CD4-positive, alpha-beta T cell (primary cell): Measurements from ENCODE around the gene GYS1. TPM values are rescaled to one million over a fixed set of nuclear protein-coding genes. Genes with fewer than 3 reads are reported as not detected.

ENCODE experiments used
- ATAC-seq: fragments of 200-7000 bp; cut with Tn5 transposase; one replicate; pipeline ENCODE4 v1.10.0; 2022; ENCODE audit warnings: mild to moderate bottlenecking; ENCODE audit not compliant: poor library complexity
- CTCF ChIA-PET: fragments of 350-600 bp; sonication (Branson Sonifier 250); formaldehyde crosslinking; loops from one replicate; lab custom pipeline; 2021; ENCODE audit warnings: antibody characterized with exemption, inconsistent platforms; lab: Charles Lee
- POLR2A ChIA-PET: fragments of 350-600 bp; sonication (Branson Sonifier 250); formaldehyde crosslinking; loops from one replicate; lab custom pipeline; 2021; ENCODE audit warnings: antibody characterized with exemption, inconsistent platforms; lab: Charles Lee
- DNase-seq, 14 experiments: peaks; one replicate each; pipeline ENCODE4 v3.0.0-alpha.2; 2013 to 2020; ENCODE audit warnings: mixed read lengths in 2 of 14
- H3K27ac ChIP-seq, 2 donors: one replicate each; pipeline versions ENCODE4 v1.5.1 to v1.7.0; 2013; ENCODE audit warnings: low read length in 2 of 2, low read depth in 1 of 2, mild to moderate bottlenecking in 1 of 2
- H3K27me3 ChIP-seq, 2 experiments: 1 replicate in 1 of 2; 2 replicates in 1 of 2; pipeline versions ENCODE4 v1.6.1 to v1.7.0; 2013; ENCODE audit warnings: low read length in 2 of 2, control low read depth in 1 of 2, mild to moderate bottlenecking in 1 of 2, moderate library complexity in 1 of 2; ENCODE audit not compliant: insufficient read depth in 2 of 2, control insufficient read depth in 1 of 2
- H3K36me3 ChIP-seq: one replicate; pipeline ENCODE4 v1.6.1; 2013; ENCODE audit warnings: low read length, control low read depth; ENCODE audit not compliant: insufficient read depth
- H3K4me1 ChIP-seq: one replicate; pipeline ENCODE4 v1.6.1; 2013; ENCODE audit warnings: low read length, control low read depth; ENCODE audit not compliant: insufficient read depth
- H3K4me3 ChIP-seq: one replicate; pipeline ENCODE4 v1.5.1; 2013; ENCODE audit warnings: mild to moderate bottlenecking, low read length, moderate library complexity
- H3K9me3 ChIP-seq, 2 experiments: 1 replicate in 1 of 2; 2 replicates in 1 of 2; pipeline versions ENCODE4 v1.6.1 to v1.7.0; 2013; ENCODE audit warnings: low read length in 2 of 2, mild to moderate bottlenecking in 2 of 2, control low read depth in 1 of 2, moderate library complexity in 1 of 2; ENCODE audit not compliant: control insufficient read depth in 1 of 2, insufficient read depth in 1 of 2
- H3K27ac Mint-ChIP-seq: one replicate; pipeline ENCODE4 v1.8.0; 2020; ENCODE audit warnings: mixed read lengths
- H3K27me3 Mint-ChIP-seq: one replicate; pipeline ENCODE4 v1.8.0; 2021; ENCODE audit warnings: mixed read lengths
- H3K36me3 Mint-ChIP-seq: one replicate; pipeline ENCODE4 v1.8.0; 2021; ENCODE audit warnings: low read depth, mixed read lengths
- H3K4me1 Mint-ChIP-seq: one replicate; pipeline ENCODE4 v1.8.0; 2021; ENCODE audit warnings: low read depth, mixed read lengths
- H3K4me3 Mint-ChIP-seq: one replicate; pipeline ENCODE4 v1.8.0; 2020; ENCODE audit warnings: mild to moderate bottlenecking, mixed read lengths
- H3K9me3 Mint-ChIP-seq: one replicate; pipeline ENCODE4 v1.8.0; 2020; ENCODE audit warnings: mixed read lengths
- CTCF ChIP-seq: fragments of 200-600 bp; IDR thresholded peaks from one replicate; pipeline ENCODE4 v1.8.0; 2022; ENCODE audit warnings: antibody characterized with exemption, mild to moderate bottlenecking
- intact Hi-C, 2 experiments: fragments of 100-400 bp; cut with DNase I in 1 of 2; cut with micrococcal nuclease in 1 of 2; formaldehyde crosslinking; loops; one replicate each; pipeline versions ENCODE4 v1.15.1 to v1.9.0; 2023 to 2025; cut with DNase I, micrococcal nuclease
- total RNA-seq, 174 experiments: library from RNA in 2 of 174; stranded (reverse) in 2 of 174; gene quantifications; one replicate each; pipeline ENCODE4 v1.2.3 and lab custom pipeline; 2021 to 2026

The GYS1 gene
- total RNA-seq, 2 experiments from 2014 or later = 13.2 to 14.1 TPM

GRCh38 chr19:49014870-49015255 is 21.8 kb upstream of the GYS1 start:
- intact Hi-C loops = loop anchor here in 1 of 2 experiments (5.0 kb wide), 1 partner anchor 42 kb away; the partner anchor contains the start of gene CGB7
- H3K9me3 ChIP-seq = no peaks in the 10 kb centered on the region
- CTCF ChIA-PET = no interaction called here

DNA sequence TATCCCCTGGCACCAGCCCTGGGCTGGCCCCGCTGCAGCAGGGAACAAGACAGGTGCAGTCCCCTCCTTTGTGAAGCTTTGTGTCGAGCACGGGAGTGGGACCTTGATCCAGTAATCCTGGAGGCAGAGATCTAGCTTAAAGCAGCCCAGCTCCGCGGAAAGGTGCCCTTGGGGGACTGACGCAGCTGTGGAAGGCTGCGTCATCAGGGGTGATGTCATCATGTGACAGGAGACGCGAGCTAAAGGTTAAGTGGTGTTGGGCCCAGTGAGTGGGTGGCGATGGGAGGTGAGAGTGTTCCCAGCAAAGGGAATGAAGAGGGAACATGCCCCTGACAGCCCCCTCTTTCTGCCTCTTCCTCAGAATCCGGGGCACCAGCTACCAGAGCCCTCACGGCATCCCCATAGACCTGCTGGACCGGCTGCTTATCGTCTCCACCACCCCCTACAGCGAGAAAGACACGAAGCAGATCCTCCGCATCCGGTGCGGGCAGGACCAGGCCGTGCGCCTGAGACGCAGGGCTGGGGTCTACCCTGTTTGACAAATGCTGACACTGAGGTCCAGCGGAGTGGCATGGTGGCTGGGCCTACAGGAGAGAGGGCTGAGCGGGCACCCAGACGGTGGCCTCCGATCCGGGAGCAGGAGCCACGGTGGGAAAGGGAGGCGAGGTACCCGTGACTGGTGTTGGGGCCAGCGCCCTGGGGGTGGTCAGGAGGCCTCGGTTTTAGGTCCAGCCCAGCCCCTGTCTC is 21.2 kb upstream of the GYS1 start:
- H3K4me3 Mint-ChIP-seq = no peak overlapping the region

More at GRCh38 chr19:49014870-49015255, 21.8 kb upstream of the GYS1 start:
- H3K36me3 Mint-ChIP-seq = peaks cover 30% of the 10 kb centered on the region
- no peak overlapping the region for H3K27ac Mint-ChIP-seq
- peaks cover 16% of the 10 kb centered on the region for H3K36me3 ChIP-seq
- H3K9me3 Mint-ChIP-seq = no peaks in the 10 kb centered on the region
- peaks cover 27% of the 10 kb centered on the region for H3K4me1 ChIP-seq
- peaks cover 5% of the 10 kb centered on the region for H3K27me3 Mint-ChIP-seq
- H3K27me3 ChIP-seq = peaks cover 0 to 3% of the 10 kb centered on the region in 2 experiments
- H3K27ac ChIP-seq = no peak overlapping the region
- POLR2A ChIA-PET = no interaction called here
- H3K4me3 ChIP-seq = no peak overlapping the region
- no peak overlapping the region for H3K4me3 Mint-ChIP-seq
- no peak for ATAC-seq
- peaks cover 11% of the 10 kb centered on the region for H3K4me1 Mint-ChIP-seq
- DNase-seq = no peak
- no peak for TF ChIP-seq CTCF

DNA sequence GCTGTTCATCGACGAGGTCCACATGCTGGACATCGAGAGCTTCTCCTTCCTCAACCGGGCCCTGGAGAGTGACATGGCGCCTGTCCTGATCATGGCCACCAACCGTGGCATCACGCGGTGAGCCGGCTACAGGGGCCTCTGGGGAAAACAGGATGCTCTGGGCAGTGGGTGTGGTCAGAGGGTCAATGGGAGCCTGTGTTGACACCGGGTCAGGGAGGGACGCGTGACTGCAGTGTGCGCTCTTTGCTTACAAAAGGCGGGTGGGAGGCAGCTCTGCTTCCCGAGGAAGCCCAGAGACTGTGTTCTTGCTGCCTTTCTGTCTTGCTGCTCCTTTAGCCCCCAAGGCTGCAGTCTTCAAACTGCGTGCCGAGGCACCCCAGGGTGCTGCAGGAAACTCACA is 18.1 kb upstream of the GYS1 start:
- H3K27ac Mint-ChIP-seq = no peak overlapping the region
- peaks cover 34% of the 10 kb centered on the region for H3K36me3 ChIP-seq
- POLR2A ChIA-PET = no interaction called here
- H3K27ac ChIP-seq = no peak overlapping the region
- TF ChIP-seq CTCF = no peak
- no peaks in the 10 kb centered on the region for H3K9me3 ChIP-seq
- ATAC-seq = no peak
- CTCF ChIA-PET = interaction anchor here (1.1 kb wide), 1 partner anchor 11 kb away, joined by 3 read pairs; no protein-coding TSS in a partner anchor
- H3K4me1 Mint-ChIP-seq = no peaks in the 10 kb centered on the region
- no peak overlapping the region for H3K4me3 Mint-ChIP-seq
- H3K27me3 ChIP-seq = no peaks in the 10 kb centered on the region
- H3K4me1 ChIP-seq = no peaks in the 10 kb centered on the region
- H3K4me3 ChIP-seq = no peak overlapping the region
- H3K36me3 Mint-ChIP-seq = peaks cover 46% of the 10 kb centered on the region
- no peak for DNase-seq
- H3K9me3 Mint-ChIP-seq = no peaks in the 10 kb centered on the region
- H3K27me3 Mint-ChIP-seq = no peaks in the 10 kb centered on the region
- intact Hi-C loops = no loop called here

More for the DNA sequence above, 21.2 kb upstream of the GYS1 start:
- ChIA-PET POLR2A (no interaction called here), CTCF (interaction anchor here (0.6 kb wide), 1 partner anchor 145 kb away, joined by 3 read pairs; no protein-coding TSS in a partner anchor)
- no peak overlapping the region for H3K27ac ChIP-seq
- peaks cover 21% of the 10 kb centered on the region for H3K4me1 ChIP-seq
- no peaks in the 10 kb centered on the region for H3K9me3 ChIP-seq
- TF ChIP-seq CTCF = no peak
- H3K36me3 ChIP-seq = peaks cover 21% of the 10 kb centered on the region
- no peak for ATAC-seq
- H3K27ac Mint-ChIP-seq = no peak overlapping the region
- no peaks in the 10 kb centered on the region for H3K27me3 ChIP-seq
- no peaks in the 10 kb centered on the region for H3K9me3 Mint-ChIP-seq
- intact Hi-C loops = no loop called here
- no peak overlapping the region for H3K4me3 ChIP-seq
- H3K27me3 Mint-ChIP-seq = peaks cover 5% of the 10 kb centered on the region
- no peak for DNase-seq
- H3K36me3 Mint-ChIP-seq = peaks cover 34% of the 10 kb centered on the region
- H3K4me1 Mint-ChIP-seq = peaks cover 6% of the 10 kb centered on the region
